Measurements from ENCODE around the gene FBXL5. TPM values are rescaled to one million over a fixed set of nuclear protein-coding genes. Genes with fewer than 3 reads are reported as not detected.
"Not testable (repeated sequence)": the region's sequence is repeated elsewhere in the genome, so short reads cannot be mapped to it uniquely, and the experiment has no call there.

Gene FBXL5
- total RNA-seq, 4 donors from 2014 or later = 95.9 to 191 (median 159) TPM

DNA sequence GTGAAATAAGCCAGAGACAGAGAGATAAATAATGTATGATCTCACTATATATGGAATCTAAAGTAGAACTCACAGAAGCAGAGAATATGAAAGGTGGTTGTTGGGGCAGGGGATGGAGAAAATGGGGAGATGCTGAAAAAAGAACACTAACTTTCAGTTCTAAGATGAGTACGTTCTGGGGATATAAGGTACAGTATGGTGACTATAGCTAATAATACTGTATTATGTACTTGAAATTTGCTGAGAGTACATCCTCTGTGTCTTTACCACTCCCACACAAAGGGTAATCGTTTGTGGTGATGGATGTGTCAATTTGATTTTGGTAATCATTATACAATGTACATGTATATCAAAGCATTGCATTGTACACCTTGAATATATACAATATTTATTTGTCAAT, 6.6 kb downstream of the FBXL5 start:
- ATAC-seq = no peak
- H3K4me1 ChIP-seq = peaks cover 14 to 98% (median 21%) of the 10 kb centered on the region in 3 donors
- H3K36me3 ChIP-seq = no peaks in the 10 kb centered on the region
- peak overlapping the region in 1 of 4 donors; percentile 98 for H3K27ac ChIP-seq
- H3K27me3 ChIP-seq = no peaks in the 10 kb centered on the region
- no peaks in the 10 kb centered on the region for H3K9me3 ChIP-seq
- WGBS, 2 donors (ENCODE audit: low coverage in 1 of 2) = 38 to 43% methylated on average over 2 of the region's 2 CpGs
- no peak overlapping the region for H3K4me3 ChIP-seq
- TF ChIP-seq POLR2A (IDR thresholded peaks at IDR 0.05) (no peak), EP300 (IDR thresholded peaks at IDR 0.05) (no peak), POLR2AphosphoS5 (IDR thresholded peaks at IDR 0.05) (no peak)
- TF ChIP-seq, protein P1, sequence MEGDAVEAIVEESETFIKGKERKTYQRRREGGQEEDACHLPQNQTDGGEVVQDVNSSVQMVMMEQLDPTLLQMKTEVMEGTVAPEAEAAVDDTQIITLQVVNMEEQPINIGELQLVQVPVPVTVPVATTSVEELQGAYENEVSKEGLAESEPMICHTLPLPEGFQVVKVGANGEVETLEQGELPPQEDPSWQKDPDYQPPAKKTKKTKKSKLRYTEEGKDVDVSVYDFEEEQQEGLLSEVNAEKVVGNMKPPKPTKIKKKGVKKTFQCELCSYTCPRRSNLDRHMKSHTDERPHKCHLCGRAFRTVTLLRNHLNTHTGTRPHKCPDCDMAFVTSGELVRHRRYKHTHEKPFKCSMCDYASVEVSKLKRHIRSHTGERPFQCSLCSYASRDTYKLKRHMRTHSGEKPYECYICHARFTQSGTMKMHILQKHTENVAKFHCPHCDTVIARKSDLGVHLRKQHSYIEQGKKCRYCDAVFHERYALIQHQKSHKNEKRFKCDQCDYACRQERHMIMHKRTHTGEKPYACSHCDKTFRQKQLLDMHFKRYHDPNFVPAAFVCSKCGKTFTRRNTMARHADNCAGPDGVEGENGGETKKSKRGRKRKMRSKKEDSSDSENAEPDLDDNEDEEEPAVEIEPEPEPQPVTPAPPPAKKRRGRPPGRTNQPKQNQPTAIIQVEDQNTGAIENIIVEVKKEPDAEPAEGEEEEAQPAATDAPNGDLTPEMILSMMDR (IDR thresholded peaks at IDR 0.05) = no peak

DNA sequence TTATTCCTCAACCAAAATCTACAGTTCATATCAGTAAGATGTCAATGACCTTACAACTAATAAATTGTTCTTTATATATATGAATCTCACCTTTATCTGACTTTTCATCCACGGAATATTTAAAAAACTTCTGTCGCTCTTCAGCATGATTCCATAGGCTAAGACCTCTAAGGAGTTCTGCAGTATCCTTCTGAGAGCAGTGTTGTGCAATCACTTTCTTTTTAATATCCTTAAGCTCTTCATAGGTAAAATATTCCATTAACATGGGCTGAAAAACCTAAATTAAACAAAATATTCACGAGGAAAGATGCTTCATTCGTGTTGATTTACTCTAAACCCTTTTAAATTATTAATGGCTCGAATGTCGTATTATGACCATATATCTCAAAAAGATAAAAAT, 16.7 kb downstream of the FBXL5 start:
- WGBS, 2 donors (ENCODE audit: low coverage in 1 of 2) = 90% methylated on average over 6 of the region's 6 CpGs
- Histone ChIP-seq H3K27ac (no peak overlapping the region), H3K4me3 (no peak overlapping the region), H3K9me3 (no peaks in the 10 kb centered on the region), H3K36me3 (peaks cover 0 to 74% of the 10 kb centered on the region in 2 donors), H3K27me3 (no peaks in the 10 kb centered on the region), H3K4me1 (peaks cover 0 to 22% (median 5%) of the 10 kb centered on the region in 3 donors)
- ATAC-seq = no peak
- TF ChIP-seq, protein P1 (IDR thresholded peaks at IDR 0.05) = no peak
- no peak for TF ChIP-seq POLR2AphosphoS5 (IDR thresholded peaks at IDR 0.05)
- TF ChIP-seq POLR2A (IDR thresholded peaks at IDR 0.05) = no peak
- no peak for TF ChIP-seq EP300 (IDR thresholded peaks at IDR 0.05)

DNA sequence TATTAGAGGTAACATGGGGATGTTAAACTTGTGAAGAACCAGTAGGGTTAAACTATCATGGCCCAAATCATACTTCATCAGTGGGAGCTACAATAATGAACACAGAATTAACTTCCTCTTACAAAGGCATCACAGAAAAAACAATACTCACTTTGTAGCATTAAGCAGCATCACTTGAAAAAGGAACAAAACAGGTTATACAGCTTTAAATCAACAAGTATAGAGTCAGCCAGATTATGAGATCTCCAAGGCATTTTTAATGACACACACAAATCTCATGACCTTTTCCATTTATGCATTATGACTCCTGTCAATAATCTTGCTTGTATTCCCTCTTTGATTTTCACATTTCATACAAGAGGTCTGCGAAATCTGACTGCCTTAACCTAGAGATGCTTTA, 18.3 kb downstream of the FBXL5 start:
- no peak overlapping the region for H3K27ac ChIP-seq
- no peaks in the 10 kb centered on the region for H3K9me3 ChIP-seq
- H3K4me1 ChIP-seq = peaks cover 0 to 6% (median 0%) of the 10 kb centered on the region in 3 donors
- no peak for ATAC-seq
- H3K36me3 ChIP-seq = peaks cover 0 to 88% of the 10 kb centered on the region in 2 donors
- no peak overlapping the region for H3K4me3 ChIP-seq
- no peak for TF ChIP-seq EP300 (IDR thresholded peaks at IDR 0.05)
- TF ChIP-seq POLR2AphosphoS5 (IDR thresholded peaks at IDR 0.05) = no peak
- TF ChIP-seq POLR2A (IDR thresholded peaks at IDR 0.05) = no peak
- TF ChIP-seq, protein P1 (IDR thresholded peaks at IDR 0.05) = no peak
- no peaks in the 10 kb centered on the region for H3K27me3 ChIP-seq
- 100% methylated on average over 1 of the region's 1 CpG for WGBS, 2 donors (ENCODE audit: low coverage in 1 of 2)

DNA sequence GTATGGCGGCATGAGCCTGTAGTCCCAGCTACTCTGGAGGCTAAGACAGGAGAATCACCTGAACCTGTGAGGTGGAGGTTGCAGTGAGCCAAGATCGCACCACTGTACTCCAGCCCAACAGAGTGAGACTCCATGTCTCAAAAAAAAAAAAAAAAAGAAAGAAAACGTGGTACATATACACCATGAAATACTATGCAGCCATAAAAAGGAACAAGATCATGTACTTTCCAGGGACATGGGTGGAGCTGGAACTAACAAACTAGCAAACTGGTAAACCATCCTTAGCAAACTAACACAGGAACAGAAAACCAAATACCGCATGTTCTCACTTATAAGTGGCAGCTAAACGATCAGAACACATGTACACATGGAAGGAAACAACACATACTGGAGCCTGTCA, 37.8 kb downstream of the FBXL5 start:
- Histone ChIP-seq H3K36me3 (peaks cover 0 to 43% of the 10 kb centered on the region in 2 donors), H3K9me3 (peaks cover 0 to 23% (median 0%) of the 10 kb centered on the region in 3 donors)
- WGBS, 2 donors (ENCODE audit: low coverage in 1 of 2) = 96% methylated on average over 4 to 5 of the region's 5 CpGs
- not testable (repeated sequence) for H3K27me3 ChIP-seq, H3K4me3 ChIP-seq, ATAC-seq, H3K27ac ChIP-seq, H3K4me1 ChIP-seq

DNA sequence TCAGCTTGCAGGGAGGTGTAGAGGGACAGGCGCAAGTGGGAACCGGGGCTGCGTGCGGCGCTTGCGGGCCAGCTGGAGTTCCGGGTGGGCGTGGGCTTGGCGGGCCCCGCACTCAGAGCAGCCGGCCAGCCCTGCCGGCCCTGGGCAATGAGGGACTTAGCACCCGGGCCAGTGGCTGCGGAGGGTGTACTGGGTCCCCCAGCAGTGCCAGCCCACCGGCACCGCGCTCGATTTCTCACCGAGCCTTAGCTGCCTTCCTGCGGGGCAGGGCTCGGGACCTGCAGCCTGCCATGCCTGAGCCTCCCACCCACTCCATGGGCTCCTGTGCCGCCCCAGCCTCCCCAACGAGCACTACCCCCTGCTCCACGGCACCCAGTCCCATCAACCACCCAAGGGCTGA, 40.3 kb downstream of the FBXL5 start:
- not testable (repeated sequence) for H3K4me3 ChIP-seq, ATAC-seq, H3K27me3 ChIP-seq, H3K4me1 ChIP-seq, H3K27ac ChIP-seq
- Histone ChIP-seq H3K36me3 (peaks cover 0 to 40% of the 10 kb centered on the region in 2 donors), H3K9me3 (peaks cover 0 to 11% (median 0%) of the 10 kb centered on the region in 3 donors)
- no CpG with 5 or more reads among the region's 24 CpGs for WGBS, 2 donors (ENCODE audit: low coverage in 1 of 2)

DNA sequence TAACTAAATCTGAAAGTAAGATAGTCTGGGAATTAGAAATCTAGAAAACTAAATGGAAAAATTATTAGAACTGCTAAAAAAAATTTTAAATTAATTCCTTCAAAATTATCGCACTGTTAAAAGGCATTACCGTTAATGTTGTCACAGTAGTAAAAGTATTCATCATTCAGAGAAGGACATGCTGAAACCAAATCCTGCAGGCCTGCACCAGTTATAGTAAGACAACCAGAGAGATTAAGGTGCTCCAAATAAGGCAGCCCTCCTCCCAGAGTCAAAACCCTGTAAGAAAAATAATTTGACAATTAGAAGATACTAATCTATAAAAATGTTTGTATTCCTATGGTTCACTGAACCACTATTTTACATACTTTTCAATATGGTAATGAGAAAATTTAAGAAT, 43.0 kb downstream of the FBXL5 start:
- ATAC-seq = no peak
- Histone ChIP-seq H3K27ac (no peak overlapping the region), H3K4me3 (no peak overlapping the region), H3K4me1 (peaks cover 0 to 6% (median 0%) of the 10 kb centered on the region in 3 donors), H3K36me3 (peaks cover 0 to 26% of the 10 kb centered on the region in 2 donors), H3K9me3 (no peaks in the 10 kb centered on the region), H3K27me3 (no peaks in the 10 kb centered on the region)
- 92 to 100% methylated on average over 2 of the region's 2 CpGs for WGBS, 2 donors (ENCODE audit: low coverage in 1 of 2)
- TF ChIP-seq, protein P1 (IDR thresholded peaks at IDR 0.05) = no peak
- TF ChIP-seq POLR2AphosphoS5 (IDR thresholded peaks at IDR 0.05) (no peak), POLR2A (IDR thresholded peaks at IDR 0.05) (no peak), EP300 (IDR thresholded peaks at IDR 0.05) (no peak)
